Adrenal gland (tissue), 12 donors: ENCODE data around the gene DNAL1. TPM values are rescaled to one million over a fixed set of nuclear protein-coding genes. Genes with fewer than 3 reads are reported as not detected.
"Not testable (repeated sequence)": the region's sequence is repeated elsewhere in the genome, so short reads cannot be mapped to it uniquely, and the experiment has no call there.

Source experiments
- DNase-seq, 7 donors: peaks; one replicate each; pipeline ENCODE4 v3.0.0-alpha.2; 2019 to 2020
- H3K27ac ChIP-seq, 5 donors: fragments of 200-600 bp; sonication (generic) in 4 of 5; 1 replicate in 3 of 5; 2 replicates in 2 of 5; pipeline versions ENCODE4 v1.5.1 to v1.8.0; 2016 to 2020; ENCODE audit warnings: mild to moderate bottlenecking in 1 of 5
- H3K27me3 ChIP-seq: fragments of 200-600 bp; 2 replicates; pipeline ENCODE4 v1.8.0; 2021
- H3K36me3 ChIP-seq, 2 donors: fragments of 200-600 bp; replicated peaks in 1 of 2; 1 replicate in 1 of 2; 2 replicates in 1 of 2; pipeline versions ENCODE4 v1.5.1 to v1.8.0; 2018 to 2022
- H3K4me1 ChIP-seq, 2 donors: fragments of 200-600 bp; replicated peaks in 1 of 2; 1 replicate in 1 of 2; 2 replicates in 1 of 2; pipeline versions ENCODE4 v1.5.1 to v1.8.0; 2018 to 2021
- H3K4me3 ChIP-seq, 4 donors: fragments of 200-600 bp; sonication (generic) in 3 of 4; one replicate each; pipeline ENCODE4 v1.5.1; 2016 to 2018
- H3K9me3 ChIP-seq, 3 donors: fragments of 200-600 bp; sonication (generic) in 1 of 3; replicated peaks in 1 of 3; 1 replicate in 2 of 3; 2 replicates in 1 of 3; pipeline versions ENCODE4 v1.5.1 to v1.8.0; 2016 to 2021
- POLR2A ChIP-seq, 2 donors: fragments of 450-650 bp; IDR thresholded peaks; one replicate each; pipeline ENCODE4 v1.6.1; 2017; ENCODE audit warnings: antibody characterized with exemption in 2 of 2, mild to moderate bottlenecking in 2 of 2, moderate library complexity in 1 of 2
- WGBS, 4 donors: extraction: QIAGEN DNeasy Blood & Tissue Kit in 2 of 4; methylation state at CpG; one replicate each; pipeline versions ENCODE4 v1.1.5 to v1.1.7; 2013 to 2017; 5-methylcytosine and 5-hydroxymethylcytosine counted together
- intact Hi-C, 2 donors: fragments of 100-400 bp; cut with DNase I; formaldehyde crosslinking; loops; one replicate each; pipeline versions ENCODE4 v1.14.1 to v1.15.0; 2022 to 2023
- polyA plus RNA-seq, 3 donors: library from polyadenylated mRNA; stranded (reverse); fragments of 200-250 nt in 2 of 3; fragments of 350-450 nt in 1 of 3; fragmentation: Illumina TruSeq in 1 of 3; extraction: RNeasy Lipid Tissue Mini Kit (QIAGEN cat#74804) in 1 of 3; gene quantifications; one replicate each; pipeline ENCODE4 v1.2.3, GENCODE V29; 2013 to 2014
- total RNA-seq, 9 donors: library from RNA; depleted of rRNA in 4 of 9; stranded (reverse); fragments of >200 nt in 4 of 9; fragments of 120-200 nt in 1 of 9; fragmentation: NEBNext Ultra II Directional in 1 of 9; extraction: Animal tissue kit (Norgen Biotek cat#: 25700) in 1 of 9; gene quantifications; one replicate each; pipeline versions ENCODE4 v1.1.0 to v1.2.4, GENCODE V29; 2013 to 2023
- TF ChIP-seq, protein P1 (sequence below), 6 experiments: fragments of 450-650 bp in 4 of 6; fragments of 200-600 bp in 2 of 6; sonication (generic) in 1 of 6; IDR thresholded peaks; 1 replicate in 5 of 6; 2 replicates in 1 of 6; pipeline versions ENCODE4 v1.5.1 to v1.8.0; 2016 to 2021; ENCODE audit warnings: antibody characterized with exemption in 6 of 6, mild to moderate bottlenecking in 2 of 6, moderate library complexity in 1 of 6
- donor health status: healthy with polysubstance abuse.
- donor health status: Bipolar disorder and iron deficiency.
- donor health status: DM: yes; HTN: yes; CAD: no.
- donor health status: DM: no; HTN: no; CAD: no.
- donor health status: DM: no; HTN: no; CAD: no.
- donor health status: DM: yes; HTN: yes; CAD: no.

Gene DNAL1
- total and polyA plus RNA-seq, 12 donors, result 3.6 to 24.2 (median 13.0) TPM

DNA sequence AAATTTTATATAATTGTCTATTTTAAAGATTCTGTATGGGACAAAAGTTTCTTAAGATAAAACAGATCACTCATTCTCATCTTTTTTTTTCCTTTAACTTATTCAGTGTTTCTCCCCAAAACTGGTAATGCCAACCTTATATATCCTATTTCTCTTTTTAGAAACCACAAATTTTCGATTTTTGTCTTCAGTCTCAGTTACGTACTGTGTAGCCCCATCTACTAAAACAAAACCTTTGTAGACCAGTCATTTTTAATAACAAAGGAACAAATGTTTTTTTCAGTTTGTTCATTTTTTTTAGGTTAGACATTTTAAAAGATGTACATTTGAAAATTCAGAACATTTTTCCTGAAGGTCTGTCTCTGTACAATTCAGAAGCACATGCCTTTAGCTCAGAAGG is 51.2 kb downstream of the DNAL1 start:
- no peak for DNase-seq
- H3K9me3 ChIP-seq, result no peaks in the 10 kb centered on the region
- peaks cover 0 to under 1% of the 10 kb centered on the region in 2 donors for H3K36me3 ChIP-seq
- WGBS, 4 donors, result 86 to 95% (median 89%) methylated on average over 2 of the region's 2 CpGs
- no peaks in the 10 kb centered on the region for H3K27me3 ChIP-seq
- no peak overlapping the region for H3K4me3 ChIP-seq
- intact Hi-C loops, result no loop called here
- no peaks in the 10 kb centered on the region for H3K4me1 ChIP-seq
- no peak for TF ChIP-seq POLR2A (IDR thresholded peaks at IDR 0.05)
- TF ChIP-seq, protein P1, sequence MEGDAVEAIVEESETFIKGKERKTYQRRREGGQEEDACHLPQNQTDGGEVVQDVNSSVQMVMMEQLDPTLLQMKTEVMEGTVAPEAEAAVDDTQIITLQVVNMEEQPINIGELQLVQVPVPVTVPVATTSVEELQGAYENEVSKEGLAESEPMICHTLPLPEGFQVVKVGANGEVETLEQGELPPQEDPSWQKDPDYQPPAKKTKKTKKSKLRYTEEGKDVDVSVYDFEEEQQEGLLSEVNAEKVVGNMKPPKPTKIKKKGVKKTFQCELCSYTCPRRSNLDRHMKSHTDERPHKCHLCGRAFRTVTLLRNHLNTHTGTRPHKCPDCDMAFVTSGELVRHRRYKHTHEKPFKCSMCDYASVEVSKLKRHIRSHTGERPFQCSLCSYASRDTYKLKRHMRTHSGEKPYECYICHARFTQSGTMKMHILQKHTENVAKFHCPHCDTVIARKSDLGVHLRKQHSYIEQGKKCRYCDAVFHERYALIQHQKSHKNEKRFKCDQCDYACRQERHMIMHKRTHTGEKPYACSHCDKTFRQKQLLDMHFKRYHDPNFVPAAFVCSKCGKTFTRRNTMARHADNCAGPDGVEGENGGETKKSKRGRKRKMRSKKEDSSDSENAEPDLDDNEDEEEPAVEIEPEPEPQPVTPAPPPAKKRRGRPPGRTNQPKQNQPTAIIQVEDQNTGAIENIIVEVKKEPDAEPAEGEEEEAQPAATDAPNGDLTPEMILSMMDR (IDR thresholded peaks at IDR 0.05), result no peak
- H3K27ac ChIP-seq, result no peak overlapping the region

DNA sequence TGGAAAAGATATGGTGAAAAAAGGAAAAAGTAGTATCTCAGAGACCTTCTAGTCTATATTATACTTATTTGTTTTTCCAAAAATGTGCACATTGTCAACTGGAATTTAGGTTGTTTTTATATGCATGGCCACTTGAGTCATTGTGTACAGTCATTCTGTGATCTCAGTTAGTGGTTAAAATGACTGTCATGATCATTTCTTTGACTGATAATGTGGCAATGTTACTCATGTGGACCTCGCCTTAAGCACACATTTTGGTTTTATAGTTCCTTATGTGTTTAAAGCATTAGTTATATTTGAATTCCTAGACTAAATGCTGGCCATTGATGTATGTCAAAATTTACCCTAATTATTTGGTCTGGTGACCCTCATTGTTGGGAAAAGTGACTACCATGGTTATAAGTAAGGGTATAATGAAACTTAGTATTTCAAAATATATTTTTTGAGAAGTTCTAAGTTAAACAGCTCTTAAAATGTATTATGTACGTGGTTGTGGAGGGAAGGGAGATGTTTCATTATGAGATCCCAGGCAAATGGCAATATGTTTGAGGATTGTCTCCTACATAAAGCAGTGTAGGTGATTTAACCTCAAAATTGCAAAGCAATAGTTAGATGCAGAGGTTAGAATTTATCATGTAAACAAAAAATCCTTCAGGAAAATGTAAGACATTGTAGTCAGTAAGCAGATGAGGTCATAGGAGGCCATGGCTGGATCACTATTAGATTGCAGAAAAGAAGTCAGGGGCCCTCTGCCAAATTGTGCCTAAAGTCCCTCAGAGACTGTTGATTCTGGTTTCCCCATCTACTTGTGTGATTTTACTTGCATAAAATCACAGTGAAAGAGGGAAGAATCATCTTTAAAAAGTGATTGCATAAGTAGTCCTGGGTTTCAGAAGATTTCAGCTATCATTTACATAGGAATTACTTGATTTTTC is 51.9 kb downstream of the DNAL1 start:
- Histone ChIP-seq H3K4me1 (no peaks in the 10 kb centered on the region), H3K27me3 (no peaks in the 10 kb centered on the region), H3K36me3 (no peaks in the 10 kb centered on the region), H3K9me3 (no peaks in the 10 kb centered on the region), H3K4me3 (no peak overlapping the region), H3K27ac (no peak overlapping the region)
- intact Hi-C loops, result no loop called here
- WGBS, 4 donors, result 76 to 94% (median 87%) methylated on average over 2 of the region's 2 CpGs
- DNase-seq, result no peak
- TF ChIP-seq, protein P1 (IDR thresholded peaks at IDR 0.05), result no peak
- TF ChIP-seq POLR2A (IDR thresholded peaks at IDR 0.05), result no peak

DNA sequence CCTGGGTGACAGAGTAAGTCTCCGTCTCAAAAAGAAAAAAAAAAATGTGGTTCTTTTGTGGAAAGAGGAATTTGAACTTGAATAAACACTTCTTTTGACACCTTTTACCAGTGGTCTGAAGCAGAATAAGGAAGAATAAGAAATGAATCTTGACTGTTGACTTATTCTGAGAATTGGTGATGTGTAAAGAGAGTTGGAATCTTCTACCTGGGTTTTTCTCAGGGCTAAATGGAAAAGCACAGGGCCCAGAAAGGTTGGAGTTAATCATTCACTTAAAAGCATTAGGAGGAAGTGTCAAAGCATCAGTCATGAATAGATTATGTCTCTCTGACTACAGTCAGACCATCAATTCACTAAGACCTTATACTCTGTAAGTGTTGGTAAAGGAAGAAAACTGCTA is 55.5 kb downstream of the DNAL1 start:
- TF ChIP-seq POLR2A (IDR thresholded peaks at IDR 0.05), result no peak
- TF ChIP-seq, protein P1 (IDR thresholded peaks at IDR 0.05), result no peak
- no peak overlapping the region for H3K4me3 ChIP-seq
- no peaks in the 10 kb centered on the region for H3K4me1 ChIP-seq
- H3K27me3 ChIP-seq, result no peaks in the 10 kb centered on the region
- intact Hi-C loops, result no loop called here
- H3K9me3 ChIP-seq, result no peaks in the 10 kb centered on the region
- no peaks in the 10 kb centered on the region for H3K36me3 ChIP-seq
- DNase-seq, result no peak
- no peak overlapping the region for H3K27ac ChIP-seq
- 35 to 100% (median 59%) methylated on average over 1 of the region's 1 CpG for WGBS, 4 donors

DNA sequence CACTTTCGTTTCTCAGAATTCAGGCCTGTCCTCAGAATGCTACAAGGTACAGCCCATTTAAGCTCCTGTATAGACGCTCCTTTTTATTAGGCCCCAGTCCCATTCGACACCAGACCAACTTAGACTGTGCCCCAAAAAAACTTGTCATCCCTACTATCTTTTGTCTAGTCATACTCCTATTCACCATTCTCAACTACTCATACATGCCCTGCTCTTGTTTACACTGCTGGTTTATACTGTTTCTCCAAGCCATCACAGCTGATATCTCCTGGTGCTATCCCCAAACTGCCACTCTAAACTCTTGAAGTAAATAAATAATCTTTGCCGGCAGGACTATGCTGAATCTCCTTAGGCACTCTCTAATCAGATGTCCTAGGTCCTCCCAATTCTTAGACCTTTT is 63.3 kb downstream of the DNAL1 start:
- DNase-seq, H3K4me3 ChIP-seq, intact Hi-C loops, H3K9me3 ChIP-seq, H3K36me3 ChIP-seq, H3K27ac ChIP-seq, H3K27me3 ChIP-seq: not testable (repeated sequence)
- peaks cover 11 to 20% of the 10 kb centered on the region in 2 donors for H3K4me1 ChIP-seq
- WGBS, 4 donors, result 83 to 99% (median 93%) methylated on average over 4 of the region's 4 CpGs
